Activated naive CD4-positive, alpha-beta T cell (primary cell): ENCODE data around the gene FAM9B.
"Not testable (repeated sequence)": the region's sequence is repeated elsewhere in the genome, so short reads cannot be mapped to it uniquely, and the experiment has no call there.

Experiments
- DNase-seq, 4 experiments: peaks; one replicate each; lab custom pipeline; 2025; lab: John Stamatoyannopoulos, UW

FAM9B gene

DNA sequence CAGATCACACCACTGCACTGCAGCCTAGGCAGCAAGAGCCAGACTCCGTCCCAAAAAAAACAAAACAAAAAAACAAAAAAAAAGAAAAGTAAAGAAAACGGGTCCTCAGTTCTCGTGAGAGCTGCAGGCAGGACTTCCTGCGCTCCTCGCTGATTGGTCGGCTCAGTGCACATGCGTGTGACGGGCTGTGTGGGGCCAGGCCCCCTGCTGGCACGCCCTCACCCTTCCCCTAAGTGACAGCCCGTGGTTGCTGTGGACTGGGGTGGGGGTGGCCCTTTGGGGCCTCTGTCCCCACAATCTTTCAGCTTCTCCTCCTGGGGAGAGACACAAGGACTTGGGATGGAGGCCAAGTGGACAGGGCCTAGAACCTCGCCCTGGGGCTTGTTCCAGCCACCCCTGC lies at the start of gene FAM9B:
TSS of gene FAM9B (minus strand) at position 139 of the 400 bp plus-strand sequence. CDS start 1,141 bp downstream, outside the sequence.
- DNase-seq = no peak

DNA sequence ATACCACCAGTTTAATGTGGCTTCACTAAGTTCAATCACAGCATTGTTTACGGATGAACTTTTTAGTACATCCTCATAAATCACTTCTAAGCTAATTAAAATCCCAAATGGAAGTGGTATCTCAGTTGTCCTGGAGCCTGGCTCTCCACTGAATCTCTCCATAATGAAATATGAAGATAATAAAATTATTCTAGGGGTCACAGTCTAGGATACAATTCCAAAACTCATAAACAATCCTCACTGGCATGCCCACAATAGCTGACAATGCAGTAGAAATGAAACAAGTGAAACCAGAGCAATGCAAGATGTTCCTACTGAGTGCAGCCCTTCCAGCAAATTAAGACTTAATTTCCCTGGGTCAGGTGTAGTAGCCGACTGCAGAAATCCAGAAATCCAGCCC lies 47.3 kb upstream of the FAM9B start:
- DNase-seq = no peak

DNA sequence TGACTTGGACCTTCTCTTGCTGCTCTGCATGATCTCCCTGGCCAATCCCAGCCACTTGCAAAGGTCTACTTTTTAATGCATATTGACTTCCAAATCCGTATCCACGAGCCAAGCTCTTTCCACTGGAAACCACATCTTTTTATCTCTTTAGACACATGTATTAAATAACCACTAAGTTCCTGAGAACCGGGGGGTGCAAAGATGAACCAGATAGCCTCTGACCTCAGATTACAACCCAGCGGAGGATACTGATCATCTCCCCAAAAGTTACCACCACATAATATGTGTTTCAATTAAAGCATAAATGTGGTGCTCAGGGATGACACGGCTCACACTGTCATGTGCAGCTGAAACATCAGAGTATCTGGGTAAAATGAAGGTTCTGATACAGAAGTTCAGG lies 40.4 kb upstream of the FAM9B start:
- DNase-seq = no peak

DNA sequence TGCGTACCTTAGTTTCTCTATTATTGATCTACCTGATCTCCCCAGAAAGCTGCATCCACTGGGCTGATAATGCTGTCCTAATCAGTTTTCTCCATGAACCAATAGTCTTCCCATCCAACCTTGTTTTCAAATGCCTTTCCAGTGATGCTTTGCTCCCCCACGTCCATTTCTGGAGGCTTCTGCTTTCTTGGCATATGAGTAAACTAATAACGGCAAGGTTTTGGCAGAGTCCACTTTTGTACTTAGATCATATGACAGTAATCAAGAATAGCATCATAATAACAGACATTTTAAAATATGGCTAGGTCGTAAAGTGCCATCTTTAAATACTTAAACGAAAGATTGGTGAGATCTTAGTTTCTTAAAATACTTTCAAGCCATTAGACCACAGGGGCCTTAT lies 38.4 kb upstream of the FAM9B start:
- no peak for DNase-seq

DNA sequence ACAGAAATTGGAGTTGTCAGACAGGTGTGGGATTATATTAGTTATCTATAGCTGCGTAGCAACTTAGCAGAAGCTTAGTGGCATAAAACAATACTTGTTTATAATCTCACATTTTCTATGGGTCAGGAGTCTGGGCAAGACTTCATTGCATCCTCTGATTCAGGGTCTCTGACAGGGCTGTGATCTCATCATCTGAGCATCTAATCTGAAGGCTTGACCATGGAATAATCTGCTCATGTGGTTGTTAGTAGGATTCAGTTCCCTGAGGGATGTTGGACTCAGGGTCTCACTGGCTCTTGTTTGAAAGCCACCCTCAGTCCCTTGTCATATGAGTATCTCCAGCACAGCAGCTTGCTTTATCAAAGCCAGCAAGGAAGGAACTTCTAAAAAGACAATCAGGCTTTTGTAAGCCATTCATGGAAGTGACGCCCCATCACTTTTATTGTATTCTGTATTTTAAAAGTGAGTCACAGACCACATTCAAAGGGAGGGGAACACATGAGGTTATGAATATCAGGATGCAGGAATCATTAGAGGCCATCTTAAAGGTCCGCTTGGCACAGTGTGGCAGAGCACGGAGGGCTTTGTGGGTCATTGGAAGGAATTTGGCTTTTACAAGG lies 37.2 kb upstream of the FAM9B start:
- no peak for DNase-seq

DNA sequence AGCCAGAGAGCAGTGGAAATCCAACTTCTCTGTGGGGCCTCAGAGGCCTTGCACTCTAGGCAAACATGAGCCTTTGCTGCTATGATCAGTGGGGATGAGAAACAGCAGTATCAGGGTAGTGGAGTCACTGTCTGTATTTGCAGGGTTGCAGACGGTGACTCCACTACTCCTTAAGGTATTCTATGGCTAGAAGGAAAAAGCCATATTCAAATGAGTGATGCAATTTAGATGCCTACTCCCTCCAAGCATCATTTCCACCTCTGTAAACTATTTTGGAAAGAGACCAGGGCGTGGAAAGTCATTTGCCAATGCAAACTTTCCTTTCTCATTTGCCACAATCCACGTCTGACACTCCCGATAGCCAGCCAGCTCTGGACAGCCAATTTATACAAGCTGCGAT lies 35.6 kb upstream of the FAM9B start:
- no peak for DNase-seq

DNA sequence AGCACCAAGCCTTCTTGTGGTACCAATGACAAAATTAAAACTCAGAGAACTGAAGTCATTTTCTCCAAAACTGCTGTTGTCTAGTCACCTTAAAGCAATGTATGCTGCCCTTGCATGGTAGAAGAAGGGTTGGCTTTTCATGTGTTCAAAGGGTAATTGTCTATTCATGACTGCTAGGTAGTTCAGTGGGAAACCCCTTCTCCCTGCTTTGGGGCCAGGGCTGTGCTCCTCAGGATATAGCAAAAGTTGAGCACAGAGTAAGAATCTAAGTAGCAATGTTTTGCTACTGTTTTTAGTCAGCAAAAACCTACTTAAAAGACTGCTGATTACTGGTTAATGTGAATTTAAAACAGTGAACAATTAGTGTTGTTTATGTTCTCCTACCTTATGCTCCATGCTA lies 30.8 kb upstream of the FAM9B start:
- no peak for DNase-seq

DNA sequence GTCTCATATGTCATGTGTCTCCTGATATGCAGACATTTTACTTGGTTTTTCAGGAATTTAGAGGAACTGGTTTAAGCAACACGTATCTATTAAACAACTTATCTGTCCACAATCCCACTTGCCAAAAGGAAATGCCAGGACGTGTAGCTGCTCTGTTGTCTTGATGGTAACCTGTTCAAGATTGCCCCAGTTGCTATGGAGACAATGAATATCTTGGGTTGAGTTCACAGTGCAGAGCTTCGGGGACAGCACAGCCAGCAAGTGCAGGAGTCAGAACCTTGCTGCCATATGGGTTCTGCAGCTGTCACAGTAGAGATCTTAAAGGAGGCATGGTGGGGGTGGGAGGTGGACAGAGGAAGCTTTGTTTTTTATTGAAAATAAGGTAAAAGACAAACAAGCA lies 28.7 kb upstream of the FAM9B start:
- DNase-seq = no peak

DNA sequence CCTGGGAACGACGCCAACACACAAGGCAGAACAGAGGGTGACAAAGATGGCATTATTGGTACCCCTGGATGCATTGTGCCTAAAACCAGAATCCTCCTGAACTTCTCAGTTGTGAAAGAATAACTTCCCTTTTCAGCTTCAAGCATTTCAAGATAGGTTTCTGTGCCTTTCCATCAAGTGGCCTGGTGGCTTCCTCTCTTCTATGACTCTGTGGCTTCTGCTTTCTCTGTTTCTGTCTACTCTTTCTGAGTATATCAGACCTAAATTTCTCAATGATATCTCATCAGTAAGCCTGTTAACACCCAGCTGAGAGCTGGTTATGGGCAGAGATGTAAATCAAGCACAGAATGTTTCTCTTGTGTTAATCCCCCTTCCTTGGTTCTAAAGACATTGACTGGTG lies 21.4 kb upstream of the FAM9B start:
- no peak for DNase-seq

DNA sequence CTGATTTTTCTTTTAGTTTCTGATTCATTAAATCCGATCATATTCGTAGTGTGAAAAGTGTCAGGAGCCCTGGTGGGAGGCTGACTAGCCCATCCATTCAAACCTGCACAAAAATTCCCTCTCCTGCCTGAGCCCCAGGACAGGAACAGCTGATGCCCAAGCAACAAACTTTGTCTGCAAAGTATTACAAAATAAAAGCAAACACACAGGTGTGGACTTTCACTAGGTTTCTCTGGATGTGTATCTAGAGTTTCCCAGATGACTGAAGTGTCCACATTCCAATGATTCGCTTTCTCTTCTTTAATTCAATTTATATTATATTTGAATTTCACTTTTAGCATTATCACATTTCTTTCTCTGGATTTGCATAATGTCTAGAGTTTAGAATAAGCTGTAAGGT lies 18.2 kb upstream of the FAM9B start:
- no peak for DNase-seq

DNA sequence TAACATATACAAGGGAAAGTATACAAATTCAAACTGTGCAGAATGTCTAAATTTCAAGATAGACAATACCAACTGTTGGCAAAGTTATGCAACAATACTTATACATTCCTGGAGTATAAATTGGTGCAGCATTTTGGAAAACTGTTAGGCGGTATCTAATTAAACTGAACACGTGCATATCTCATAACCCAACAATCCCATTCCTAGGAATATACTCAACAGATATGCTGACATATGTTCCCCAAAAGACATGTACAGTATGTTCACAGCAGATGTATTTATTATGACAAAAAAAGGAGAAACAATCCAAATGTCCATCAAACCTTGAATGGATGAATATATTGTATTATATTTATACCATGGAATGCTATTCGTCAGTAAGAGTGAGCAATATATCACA lies 16.4 kb upstream of the FAM9B start:
- no peak for DNase-seq

DNA sequence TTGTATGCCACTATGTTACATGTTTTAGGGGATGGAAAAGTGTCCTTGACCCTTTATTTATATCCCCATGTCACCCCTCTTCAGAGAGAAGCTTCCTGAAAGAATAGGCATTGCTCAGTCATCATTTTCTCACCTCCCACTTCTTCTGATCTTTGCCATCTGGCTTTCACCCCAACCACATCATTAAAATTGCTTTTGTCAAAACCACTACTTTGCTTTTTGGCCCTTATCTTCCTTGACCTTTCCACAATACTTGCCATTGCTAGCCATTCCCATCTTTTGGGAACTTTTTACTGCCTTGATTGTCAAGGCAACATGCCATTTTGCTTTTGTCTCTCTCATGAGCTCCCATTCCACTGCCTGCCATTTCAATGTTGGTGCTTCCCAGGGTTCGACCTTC lies 14.9 kb upstream of the FAM9B start:
- no peak for DNase-seq

DNA sequence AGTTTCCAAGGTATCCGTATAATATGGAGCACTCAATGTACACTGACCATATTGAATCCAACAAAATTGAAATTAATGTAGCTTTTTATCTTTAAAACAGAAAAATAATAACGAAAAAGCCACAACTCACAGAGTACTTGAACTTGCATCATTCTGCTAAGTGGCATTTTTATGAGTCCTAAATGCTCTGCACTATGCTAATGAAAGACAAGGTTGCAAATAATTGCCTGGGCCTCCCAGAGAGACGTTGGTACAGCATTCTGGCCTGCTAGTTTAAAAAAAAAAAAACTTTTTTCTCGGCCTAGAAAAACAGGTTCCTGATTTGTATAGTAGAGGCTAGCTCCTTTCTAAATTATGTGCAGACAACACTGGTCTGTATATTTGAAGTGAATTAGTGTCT lies 4.3 kb upstream of the FAM9B start:
- DNase-seq = no peak

DNA sequence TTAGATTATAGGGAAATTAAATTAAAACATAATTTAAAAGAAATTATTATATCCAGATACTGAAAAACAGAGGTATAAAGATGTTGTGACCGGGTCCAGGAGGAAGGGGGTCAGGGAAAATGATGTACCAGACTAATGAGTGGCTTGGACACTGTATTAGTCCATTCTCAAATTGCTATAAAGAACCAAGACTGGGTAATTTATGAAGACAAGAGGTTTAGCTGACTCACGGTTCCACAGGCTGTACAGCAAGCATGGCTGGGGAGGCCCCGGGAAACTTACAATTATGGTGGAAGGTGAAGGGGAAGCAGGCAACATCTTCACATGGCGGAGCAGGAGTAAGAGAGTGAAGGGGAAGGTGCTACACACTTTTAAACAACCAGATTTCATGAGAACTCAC lies 3.4 kb upstream of the FAM9B start:
- DNase-seq = no peak

DNA sequence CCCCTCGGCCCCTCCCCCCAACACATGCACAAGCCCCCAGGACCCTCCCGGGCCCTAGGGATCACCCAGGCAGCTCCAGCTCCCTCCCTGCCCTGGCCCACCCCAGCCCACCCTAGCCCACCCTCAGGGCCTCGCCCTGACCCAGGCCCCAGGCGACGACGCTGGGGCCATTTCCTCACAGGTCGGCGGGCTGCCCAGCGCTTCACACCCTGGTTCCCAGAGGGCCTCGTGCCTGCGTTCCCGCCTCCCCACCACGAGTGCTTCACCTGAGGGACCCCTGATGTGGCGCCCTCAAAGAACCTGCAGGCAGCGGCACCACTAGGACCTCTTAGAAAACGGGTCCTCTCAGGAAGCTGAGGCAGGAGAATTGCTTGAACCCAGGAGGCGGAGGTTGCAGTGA lies 341 bp downstream of the FAM9B start:
- DNase-seq = no peak

DNA sequence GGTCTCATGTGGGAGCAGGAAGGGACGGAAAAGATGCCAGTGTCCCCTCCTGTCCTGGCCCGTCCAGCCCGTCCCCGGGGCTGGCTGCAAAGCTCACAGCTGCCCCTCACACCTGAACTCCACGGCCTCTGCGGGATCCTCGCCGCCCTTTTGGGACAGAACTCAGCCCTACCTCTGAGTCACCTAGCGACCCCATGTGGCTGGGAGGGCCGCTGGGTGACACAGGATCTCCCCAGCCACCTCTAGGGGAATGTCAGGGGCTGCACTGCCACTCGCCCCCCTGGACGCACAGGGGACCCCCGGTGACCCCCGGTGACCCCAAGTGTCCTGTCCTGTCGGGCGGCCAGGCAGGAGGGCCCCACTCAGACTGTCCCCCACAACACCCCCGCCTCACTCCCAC lies 748 bp downstream of the FAM9B start:
- DNase-seq = no peak

DNA sequence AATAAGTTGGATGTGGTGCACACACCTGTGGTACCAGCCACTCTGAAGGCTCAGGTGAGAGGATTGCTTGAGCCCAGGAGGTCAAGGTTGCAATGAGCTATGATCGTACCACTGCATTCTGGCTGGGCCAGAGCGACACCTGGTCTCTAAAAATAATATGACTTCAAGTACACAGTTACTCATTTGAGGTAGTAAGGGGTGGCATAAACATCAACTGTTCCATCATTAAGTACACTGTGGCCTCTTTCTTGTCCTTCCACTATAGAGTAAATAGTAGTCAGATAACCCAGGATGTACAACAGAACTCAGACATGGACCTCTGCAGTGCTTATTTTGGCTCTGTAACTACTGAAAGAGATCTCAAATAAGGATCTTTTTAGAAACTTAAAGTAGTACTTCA lies 10.6 kb downstream of the FAM9B start:
- DNase-seq = no peak

DNA sequence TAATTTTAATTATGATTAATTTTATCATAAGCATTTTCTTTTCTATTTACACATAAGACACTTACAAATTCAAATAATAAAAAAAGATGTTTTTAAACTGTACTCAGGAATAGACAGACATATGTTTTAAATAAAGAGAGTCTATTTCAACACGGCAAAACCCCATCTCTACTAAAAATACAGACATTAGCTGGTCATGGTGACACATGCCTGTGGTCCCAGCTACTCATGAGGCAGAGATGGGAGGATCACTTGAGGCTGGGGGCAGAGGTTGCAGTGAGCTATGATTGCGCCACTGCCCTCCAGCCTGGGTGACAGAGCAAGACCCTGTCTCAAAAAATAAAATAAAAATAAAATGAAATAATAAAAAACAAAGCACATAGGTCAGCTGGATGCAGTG lies 14.8 kb downstream of the FAM9B start:
- DNase-seq = no peak

DNA sequence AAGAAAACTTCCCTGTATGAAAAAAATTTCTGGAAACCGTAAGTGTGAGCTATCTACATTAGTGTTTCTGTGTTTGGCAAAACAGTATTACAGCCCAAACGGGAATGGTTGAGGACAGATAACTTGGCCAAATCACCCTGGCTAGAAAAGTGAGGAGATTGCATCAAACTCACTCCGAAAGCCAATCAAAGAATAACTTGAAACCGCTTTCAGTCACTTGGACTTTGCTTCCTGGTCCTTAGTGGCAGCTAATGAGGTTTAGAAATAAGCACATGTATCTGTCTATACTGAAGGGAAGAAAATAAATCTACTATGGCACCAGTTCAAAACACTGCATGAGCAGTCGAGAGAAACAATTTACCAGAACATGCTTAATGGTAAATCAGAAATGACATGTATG lies 15.6 kb downstream of the FAM9B start:
- DNase-seq = not testable (repeated sequence)

DNA sequence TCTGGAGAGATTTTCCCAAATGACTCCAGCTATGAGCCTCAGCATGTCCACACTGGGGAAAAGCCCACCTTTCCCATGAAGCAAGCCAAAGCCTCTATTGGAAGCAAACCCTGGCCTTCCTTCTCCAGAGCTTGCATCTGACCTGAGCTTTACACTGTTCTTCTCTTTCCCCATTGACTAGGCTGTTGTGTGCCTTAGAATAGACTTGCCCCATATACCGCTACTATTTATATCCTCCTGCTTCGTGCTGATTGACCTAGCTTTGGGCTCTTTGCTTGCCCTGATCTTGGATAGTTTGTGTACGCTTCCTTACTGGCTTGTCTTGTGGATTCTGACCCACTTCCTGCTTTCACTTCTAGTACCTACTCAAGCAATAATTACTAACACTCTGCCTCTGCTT lies 30.9 kb downstream of the FAM9B start:
- no peak for DNase-seq

DNA sequence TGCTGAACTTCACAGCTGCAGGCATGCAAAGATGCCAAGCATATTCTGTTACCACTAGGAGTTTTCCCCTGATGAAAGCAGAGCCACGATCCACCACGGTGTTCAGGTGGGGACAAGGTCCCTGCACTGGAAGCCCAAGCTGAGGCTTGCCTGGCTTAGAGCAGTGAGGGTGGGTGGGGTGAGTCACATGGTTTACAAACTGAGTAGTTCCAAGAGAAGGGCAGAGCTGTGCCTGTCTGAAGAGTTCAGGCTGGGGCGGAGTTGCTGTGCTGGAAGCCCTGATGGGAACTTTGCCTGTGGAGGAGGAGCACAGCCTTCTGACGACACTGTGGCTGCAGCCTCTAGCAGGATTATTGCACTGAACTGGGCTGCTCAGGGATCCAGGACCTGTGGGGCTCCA lies 45.5 kb downstream of the FAM9B start:
- DNase-seq = no peak

DNA sequence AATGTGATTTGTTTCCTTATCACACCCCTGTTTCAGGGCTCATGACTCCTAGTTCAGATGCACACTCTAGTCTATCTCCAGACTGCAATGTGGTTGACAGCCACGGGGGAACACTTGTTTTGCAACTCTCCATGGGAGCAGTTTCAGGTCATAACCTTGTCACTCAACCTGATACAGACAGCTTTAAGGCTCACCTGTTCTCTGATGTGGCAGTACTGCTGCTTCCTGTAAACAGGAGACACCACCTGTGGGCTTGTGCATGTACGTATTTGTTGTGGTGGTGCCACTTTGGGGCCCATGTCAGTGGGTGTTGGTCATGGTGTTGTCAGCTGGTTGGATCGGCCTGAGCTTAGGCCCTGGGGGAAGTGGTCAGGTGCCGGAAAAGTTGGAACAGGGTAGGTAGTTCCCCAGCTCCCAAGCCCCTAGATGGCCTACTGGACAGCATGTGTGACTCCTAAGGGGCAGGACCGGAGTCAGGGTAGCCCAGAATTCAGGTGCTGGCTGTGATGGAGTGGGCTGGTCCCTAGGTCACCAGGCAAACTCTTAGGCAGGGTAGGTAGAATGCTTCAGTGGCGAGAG lies 46.2 kb downstream of the FAM9B start:
- peak in 1 of 4 experiments; percentile 25 for DNase-seq

DNA sequence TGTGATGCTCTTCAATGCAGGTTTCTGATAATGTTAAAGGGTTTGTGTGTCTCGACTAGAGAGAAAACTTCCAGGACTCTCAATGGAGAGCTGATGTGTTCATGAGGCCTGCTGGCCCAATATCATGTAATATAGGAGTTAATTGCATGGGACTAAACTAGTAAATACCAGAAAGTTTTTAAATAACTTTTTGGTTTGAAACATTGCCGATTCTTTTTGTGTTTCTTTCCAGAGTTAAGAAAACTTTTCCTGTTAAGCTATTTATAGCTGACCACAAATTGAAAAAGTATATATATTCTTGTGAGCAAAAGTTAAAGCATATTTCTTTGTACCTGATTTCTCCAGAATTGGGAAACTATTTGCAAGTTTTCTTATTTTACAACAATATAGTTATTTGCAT lies 49.7 kb downstream of the FAM9B start:
- DNase-seq = no peak

DNA sequence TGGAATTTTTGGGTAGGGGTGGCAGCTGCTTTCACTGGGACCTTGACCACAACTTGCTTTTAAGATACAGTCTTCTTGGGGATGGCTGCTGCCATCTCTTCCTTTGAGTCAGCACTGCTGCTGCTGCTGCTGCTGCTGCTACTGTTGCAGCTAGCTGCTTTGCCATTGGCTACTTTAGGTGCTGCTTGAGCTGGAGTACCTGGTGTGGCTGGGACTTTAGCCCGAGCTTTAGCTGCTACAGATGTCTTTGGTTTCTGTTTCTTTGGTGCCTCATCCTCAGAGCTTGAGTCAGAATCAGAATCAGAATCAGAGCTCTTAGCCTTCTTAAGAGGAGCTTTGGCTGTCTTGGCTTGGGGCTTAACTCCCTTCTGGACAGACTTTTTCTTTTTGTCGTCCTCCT lies 52.2 kb downstream of the FAM9B start:
- no peak for DNase-seq
